HEK293T (cell line): ENCODE results near the gene ALK.

ENCODE experiments used
- BHLHE40 ChIP-seq: fragments of 450-650 bp; IDR thresholded peaks from 2 replicates; pipeline ENCODE4 v1.6.1; 2016; ENCODE audit warnings: mild to moderate bottlenecking, moderate library complexity, borderline replicate concordance
- L3MBTL2 ChIP-seq: fragments of 450-650 bp; conservative IDR thresholded peaks from 2 replicates; pipeline ENCODE4 v1.6.1; 2016; ENCODE audit warnings: mild to moderate bottlenecking

- TF ChIP-seq BHLHE40 = no peak
- no peak for TF ChIP-seq L3MBTL2
These were observed 558.3 kb downstream of the ALK start for GRCh38 chr2:29363111-29363510.
